ENCODE data around the gene CLDN6.

Gene CLDN6

GRCh38 chr16:3060339-3061127 is 42.5 kb upstream of the CLDN6 start:
- TF ChIP-seq, protein P1, sequence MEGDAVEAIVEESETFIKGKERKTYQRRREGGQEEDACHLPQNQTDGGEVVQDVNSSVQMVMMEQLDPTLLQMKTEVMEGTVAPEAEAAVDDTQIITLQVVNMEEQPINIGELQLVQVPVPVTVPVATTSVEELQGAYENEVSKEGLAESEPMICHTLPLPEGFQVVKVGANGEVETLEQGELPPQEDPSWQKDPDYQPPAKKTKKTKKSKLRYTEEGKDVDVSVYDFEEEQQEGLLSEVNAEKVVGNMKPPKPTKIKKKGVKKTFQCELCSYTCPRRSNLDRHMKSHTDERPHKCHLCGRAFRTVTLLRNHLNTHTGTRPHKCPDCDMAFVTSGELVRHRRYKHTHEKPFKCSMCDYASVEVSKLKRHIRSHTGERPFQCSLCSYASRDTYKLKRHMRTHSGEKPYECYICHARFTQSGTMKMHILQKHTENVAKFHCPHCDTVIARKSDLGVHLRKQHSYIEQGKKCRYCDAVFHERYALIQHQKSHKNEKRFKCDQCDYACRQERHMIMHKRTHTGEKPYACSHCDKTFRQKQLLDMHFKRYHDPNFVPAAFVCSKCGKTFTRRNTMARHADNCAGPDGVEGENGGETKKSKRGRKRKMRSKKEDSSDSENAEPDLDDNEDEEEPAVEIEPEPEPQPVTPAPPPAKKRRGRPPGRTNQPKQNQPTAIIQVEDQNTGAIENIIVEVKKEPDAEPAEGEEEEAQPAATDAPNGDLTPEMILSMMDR (IDR thresholded peaks at IDR 0.05; ENCODE audit: borderline replicate concordance, insufficient read depth, low read depth, low read length) = no peak
- no peak overlapping the region for H3K4me3 ChIP-seq (ENCODE audit: low read depth, low read length)

- TF ChIP-seq, protein P1 (IDR thresholded peaks at IDR 0.05; ENCODE audit: borderline replicate concordance, insufficient read depth, low read depth, low read length) = no peak
- peak overlapping the region; percentile 96 for H3K4me3 ChIP-seq (ENCODE audit: low read depth, low read length)
Measured at GRCh38 chr16:3059723-3060242, 41.8 kb upstream of the CLDN6 start.

DNA sequence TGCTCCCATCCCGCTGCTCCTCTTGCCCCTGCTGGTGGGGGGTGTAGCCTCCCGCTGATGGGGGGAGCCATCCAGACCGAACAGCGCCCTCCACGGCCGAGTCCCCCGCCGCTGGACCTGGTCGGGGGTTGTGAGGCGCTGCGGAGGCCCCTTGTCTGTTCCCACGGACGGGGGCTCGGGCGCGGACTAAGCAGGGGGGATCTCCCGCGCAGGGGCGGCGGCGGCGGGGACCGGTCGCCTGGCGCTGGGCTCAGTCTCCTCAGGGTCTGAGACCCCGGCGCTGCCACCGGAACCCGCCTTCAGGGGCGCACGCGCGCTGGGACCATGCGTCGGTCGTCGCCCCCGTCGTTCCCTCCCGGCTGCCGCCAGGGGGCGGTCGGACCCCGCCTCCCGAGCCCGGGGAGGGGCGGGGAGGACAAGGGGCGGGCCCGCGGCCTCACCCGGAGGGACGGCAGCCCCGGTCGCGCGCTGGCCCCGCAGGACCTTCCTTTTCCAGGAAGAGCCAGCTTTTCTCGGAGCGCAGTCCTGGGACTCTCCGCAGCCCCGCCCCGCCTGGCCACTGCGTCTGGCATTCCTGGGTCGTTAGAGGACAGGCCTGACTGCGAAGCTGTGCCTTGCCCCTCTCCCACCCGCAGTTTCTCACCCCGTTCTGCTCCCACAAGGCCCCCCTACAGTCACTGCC is 41.2 kb upstream of the CLDN6 start:
- TF ChIP-seq, protein P1 (IDR thresholded peaks at IDR 0.05; ENCODE audit: borderline replicate concordance, insufficient read depth, low read depth, low read length) = peak; percentile 93
- peak overlapping the region; percentile 96 for H3K4me3 ChIP-seq (ENCODE audit: low read depth, low read length)

GRCh38 chr16:3058139-3059030 is 40.4 kb upstream of the CLDN6 start:
- H3K4me3 ChIP-seq (ENCODE audit: low read depth, low read length) = peak overlapping the region; percentile 96
- TF ChIP-seq, protein P1 (IDR thresholded peaks at IDR 0.05; ENCODE audit: borderline replicate concordance, insufficient read depth, low read depth, low read length) = peak; percentile 57

GRCh38 chr16:3057181-3058138 is 39.5 kb upstream of the CLDN6 start:
- TF ChIP-seq, protein P1 (IDR thresholded peaks at IDR 0.05; ENCODE audit: borderline replicate concordance, insufficient read depth, low read depth, low read length) = no peak
- H3K4me3 ChIP-seq (ENCODE audit: low read depth, low read length) = no peak overlapping the region
